COLO668 (cell line): ENCODE results near the gene TUSC2.
A peak's percentile ranks its signal among the peaks of the same experiment; 100 is the strongest.

Experiments
- DNase-seq: peaks from one replicate; lab custom pipeline; 2025; ENCODE audit not compliant: unreplicated experiment; lab: John Stamatoyannopoulos, UW

TUSC2 gene

DNA sequence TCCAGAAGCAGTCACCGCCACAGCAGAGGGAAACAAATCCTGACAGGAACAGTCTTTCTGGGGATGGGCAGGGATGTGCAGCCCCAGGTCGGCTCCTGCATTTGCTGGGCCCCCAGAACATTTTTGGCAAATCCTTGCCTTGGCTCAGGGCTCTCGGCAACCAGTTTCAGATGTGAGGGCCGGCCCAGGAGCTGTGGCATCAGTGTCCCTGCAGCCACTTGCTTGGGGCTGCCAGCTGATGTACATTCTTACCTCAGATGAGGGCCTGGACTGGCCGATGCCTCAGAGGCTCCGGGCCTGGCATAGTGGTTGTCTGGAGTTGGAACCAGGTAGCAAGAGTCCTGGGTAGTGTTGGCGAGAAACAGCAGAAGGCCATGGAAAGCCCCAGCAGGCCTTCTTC is 26.8 kb upstream of the TUSC2 start:
- no peak for DNase-seq

DNA sequence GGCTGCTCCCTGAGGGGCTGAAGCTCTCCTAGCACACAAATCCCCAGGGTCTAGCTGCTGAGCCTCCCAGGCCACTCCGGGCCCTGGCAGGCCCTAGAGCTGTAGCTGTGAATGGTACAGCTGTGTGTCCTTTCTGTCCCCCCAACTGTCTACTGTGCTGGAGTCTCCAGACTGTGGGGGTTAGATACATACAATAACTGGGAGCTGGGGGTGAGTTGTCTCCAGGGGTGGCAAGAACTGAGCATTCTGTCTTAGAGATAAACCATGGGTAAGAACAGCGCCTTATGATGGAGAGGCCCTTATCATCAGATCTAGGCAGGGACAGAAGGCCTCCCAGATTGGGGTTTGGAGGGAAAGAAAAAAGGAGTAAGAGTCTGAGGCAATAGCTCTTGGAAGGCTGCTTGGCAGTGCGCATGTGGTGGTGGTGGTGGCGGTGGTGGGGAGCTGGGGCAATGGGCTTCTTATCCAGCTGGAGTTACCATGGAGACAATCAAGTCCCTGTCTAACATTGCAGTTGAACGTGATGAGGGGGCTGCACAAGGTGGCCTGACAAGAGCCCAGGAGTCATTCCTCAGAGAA is 26.3 kb upstream of the TUSC2 start:
- DNase-seq: no peak

DNA sequence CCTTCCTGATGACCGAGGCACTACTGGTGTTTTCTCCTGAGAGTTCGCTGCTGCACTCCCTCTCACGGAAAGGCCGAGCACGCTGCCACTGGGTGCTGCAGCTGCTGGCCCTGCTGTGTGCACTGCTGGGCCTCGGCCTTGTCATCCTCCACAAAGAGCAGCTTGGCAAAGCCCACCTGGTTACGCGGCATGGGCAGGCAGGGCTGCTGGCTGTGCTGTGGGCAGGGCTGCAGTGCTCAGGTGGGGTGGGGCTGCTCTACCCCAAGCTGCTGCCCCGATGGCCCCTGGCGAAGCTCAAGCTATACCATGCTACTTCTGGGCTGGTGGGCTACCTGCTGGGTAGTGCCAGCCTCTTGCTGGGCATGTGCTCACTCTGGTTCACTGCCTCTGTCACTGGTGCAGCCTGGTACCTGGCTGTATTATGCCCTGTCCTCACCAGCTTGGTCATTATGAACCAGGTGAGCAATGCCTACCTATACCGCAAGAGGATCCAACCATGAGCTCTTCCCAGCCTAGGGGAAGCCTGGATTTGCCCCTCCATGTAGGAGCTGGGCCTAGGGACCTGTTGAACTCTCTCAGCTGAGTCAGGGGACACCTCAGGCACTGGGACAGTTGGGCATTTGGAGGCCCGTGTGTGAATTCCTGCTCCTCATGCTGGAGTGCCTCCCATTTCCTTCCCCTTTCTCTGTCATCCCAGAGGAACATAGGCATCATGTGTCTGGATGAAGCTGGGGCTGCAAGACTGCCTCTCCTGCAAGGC is 25.4 kb upstream of the TUSC2 start:
- no peak for DNase-seq

DNA sequence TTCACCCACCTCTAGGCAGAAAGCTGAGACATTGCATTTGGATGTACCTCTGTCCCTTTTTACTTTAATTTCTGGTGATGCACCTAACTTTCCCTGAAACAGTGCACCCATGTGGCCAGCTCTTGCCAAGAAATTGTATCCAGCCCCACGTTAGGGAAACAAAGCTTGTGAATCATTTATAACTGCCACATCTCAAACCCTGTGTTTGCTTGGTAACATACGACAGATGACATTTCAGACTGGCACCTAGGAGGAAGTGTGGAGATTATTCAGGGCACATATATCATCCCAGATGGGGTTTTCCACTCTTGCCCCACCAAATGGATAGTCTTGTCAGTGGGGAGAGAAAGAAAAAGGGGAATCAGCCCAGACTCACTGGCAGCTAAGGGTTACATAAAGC is 24.8 kb upstream of the TUSC2 start:
- DNase-seq: peak; percentile 8

DNA sequence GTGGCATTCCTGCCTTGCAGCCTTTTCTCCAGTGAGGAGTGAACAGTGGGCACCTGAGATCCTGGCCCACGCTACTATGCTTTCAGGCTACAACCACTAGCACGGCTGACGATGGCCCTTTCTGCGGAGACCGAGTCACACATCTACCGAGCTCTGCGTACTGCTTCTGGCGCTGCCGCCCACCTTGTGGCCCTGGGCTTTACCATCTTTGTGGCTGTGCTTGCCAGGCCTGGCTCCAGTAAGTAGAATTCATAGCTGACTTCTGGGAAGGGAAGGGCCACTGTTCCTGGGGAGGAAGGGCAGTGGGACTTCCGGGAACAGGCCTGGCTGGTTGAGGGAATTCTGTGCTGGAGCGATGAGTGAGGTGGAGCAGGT is 23.3 kb upstream of the TUSC2 start:
- DNase-seq: peak; percentile 25

DNA sequence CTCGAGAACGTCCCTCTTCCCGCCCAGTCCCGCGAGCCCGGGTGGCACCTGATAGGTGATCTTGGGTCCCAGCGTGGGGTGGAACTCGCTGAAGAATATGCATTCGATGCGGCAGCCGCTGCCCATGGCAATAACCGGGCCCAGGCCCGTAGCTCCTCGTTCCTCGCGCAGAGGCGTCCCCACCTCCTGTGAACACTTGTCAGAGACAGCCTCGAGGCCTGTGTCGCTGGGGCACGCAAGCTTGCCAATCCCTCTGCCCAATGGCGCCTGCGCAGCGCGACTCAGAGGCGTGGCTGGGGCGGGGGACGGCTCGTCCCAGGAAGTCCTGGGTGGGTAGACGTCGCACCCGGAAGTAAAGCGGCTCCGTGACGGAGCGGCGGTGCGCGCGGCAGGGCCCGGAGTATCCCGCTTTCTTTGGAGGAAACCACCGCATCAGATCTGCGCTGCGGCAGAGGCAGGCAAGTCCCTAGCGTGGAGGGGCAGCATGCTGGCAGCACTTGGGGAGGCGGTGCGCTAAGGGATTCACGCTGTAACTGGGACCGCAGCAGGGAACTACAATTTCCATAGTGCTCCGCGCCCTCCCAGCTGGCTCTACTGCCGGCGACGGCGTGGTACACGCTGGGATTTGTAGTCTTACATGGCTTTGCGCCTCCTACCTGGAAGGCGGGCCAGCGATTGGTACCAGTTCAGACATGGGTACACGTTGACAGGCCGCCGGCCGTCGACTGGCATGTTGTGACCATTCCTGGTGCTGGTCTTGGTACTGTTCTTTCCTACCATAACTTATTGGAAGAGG is 22.7 kb upstream of the TUSC2 start, which contains the start of the genes CYB561D2 and NPRL2:
Gene CYB561D2 (plus strand): TSS at position 336 of the 796 bp plus-strand sequence. CDS start 572 bp downstream, outside the sequence.
Gene NPRL2 (minus strand): TSS at position 249 of the 796 bp plus-strand sequence. CDS start 123 bp downstream, at position 126.
- DNase-seq: peak; percentile 90

GRCh38 chr3:50350213-50350526 is 22.1 kb upstream of the TUSC2 start:
- no peak for DNase-seq

GRCh38 chr3:50347187-50347813 is 19.3 kb upstream of the TUSC2 start:
- DNase-seq: peak; percentile 56

DNA sequence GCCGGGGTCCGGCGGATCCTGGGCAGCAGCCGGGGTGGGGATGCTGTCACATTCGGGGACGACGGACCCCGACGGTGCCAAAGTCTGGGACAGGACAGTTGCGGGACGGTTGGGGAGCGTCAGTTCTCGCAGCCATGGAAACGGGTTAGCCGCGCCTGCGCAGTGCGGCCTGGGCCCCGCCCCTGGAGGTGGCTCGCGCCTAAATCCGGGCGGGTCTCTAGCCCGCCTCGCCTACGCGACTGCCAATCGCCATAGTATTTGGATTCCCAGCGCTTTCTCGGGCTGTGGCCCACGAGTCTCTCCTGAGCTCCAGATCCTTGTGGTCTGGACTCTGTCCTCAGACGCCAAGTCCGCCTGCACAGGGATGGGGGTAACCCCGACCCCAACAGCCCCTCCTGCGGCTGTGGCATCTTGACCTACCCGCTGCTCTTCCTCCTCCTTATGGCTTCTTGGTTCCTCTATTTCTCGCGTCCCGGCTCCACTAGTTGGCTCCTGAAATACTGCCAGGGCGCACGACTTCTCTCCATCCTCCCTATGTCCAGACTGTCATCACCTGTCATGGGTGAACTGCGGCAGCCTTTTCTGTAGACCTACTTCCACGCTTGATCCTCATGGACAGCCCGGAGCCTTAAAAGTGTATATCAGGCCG is 17.7 kb upstream of the TUSC2 start, which contains the start of gene ZMYND10:
Gene ZMYND10 (minus strand): TSS at position 147 of the 649 bp plus-strand sequence. CDS start 153 bp downstream, outside the sequence.
- no peak for DNase-seq

- DNase-seq: no peak
Measured at GRCh38 chr3:50345008-50345407, 17.0 kb upstream of the TUSC2 start.

DNA sequence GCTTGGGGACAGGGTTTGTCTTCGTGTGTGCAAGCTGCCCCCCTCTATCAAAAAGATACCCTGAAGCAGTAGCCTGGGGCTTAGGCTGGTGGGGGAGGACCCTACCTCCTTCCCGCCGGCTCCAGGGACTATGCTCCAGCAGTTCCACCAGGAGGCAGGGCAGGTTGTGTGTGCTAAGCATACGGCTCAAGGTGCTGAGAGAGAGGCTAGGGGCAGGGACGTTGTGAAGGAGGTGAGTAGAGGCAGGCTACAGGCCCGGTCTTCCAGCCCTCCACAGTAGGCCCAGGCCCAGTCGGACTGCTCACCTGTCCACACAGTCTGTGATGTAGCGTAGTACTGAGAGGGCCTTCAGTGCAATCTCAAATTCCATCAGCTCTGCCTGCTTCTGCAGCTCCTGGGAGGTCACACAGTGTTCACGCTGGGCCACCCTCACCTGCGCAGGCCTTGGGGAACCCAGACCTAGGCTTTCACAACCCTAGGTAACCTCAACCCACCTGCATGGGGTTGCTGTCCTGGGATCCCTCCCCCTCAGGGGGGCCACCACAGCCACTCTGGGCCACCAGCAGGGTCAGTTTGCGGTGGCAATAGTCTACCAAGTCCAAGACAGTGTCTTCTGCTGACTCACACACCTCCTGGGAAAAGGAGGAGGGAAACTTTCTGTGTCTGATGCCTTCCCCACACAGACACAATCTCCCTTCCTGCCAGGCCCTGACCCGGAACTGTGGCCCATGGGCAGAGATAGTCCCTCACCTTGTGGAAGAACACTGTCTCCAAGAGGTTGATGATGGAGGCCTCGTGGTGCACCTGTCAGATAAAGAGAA is 15.0 kb upstream of the TUSC2 start:
- no peak for DNase-seq

- DNase-seq: no peak
Measured at GRCh38 chr3:50341996-50342650, 14.1 kb upstream of the TUSC2 start.

DNA sequence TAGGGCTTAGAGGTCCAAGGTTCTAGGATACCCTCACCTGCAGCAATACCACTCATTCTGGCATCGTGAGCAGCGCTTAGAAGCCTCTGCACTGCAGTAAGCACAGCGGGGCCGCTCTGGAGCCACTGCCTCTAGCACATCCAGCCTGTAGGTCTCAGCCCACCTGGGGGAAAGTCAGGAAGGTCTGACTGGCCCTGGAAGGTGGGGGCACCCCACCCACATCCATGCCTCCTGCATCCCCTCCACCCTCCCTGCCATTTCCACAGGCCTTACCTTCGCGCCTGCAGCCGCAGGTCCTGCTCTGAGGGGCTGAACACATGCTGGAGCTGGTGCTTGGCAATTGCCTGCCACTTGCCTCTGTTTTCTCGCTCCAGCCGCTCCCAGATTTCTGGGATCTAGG is 13.5 kb upstream of the TUSC2 start:
- no peak for DNase-seq

GRCh38 chr3:50340448-50341329 is 12.7 kb upstream of the TUSC2 start, which contains the start of gene RASSF1:
Gene RASSF1, minus strand, starts transcription at chr3:50340836. Its CDS starts 31 bp downstream, at chr3:50340805.
- DNase-seq: no peak

- no peak for DNase-seq
Measured at GRCh38 chr3:50340147-50340447, 12.1 kb upstream of the TUSC2 start.

DNA sequence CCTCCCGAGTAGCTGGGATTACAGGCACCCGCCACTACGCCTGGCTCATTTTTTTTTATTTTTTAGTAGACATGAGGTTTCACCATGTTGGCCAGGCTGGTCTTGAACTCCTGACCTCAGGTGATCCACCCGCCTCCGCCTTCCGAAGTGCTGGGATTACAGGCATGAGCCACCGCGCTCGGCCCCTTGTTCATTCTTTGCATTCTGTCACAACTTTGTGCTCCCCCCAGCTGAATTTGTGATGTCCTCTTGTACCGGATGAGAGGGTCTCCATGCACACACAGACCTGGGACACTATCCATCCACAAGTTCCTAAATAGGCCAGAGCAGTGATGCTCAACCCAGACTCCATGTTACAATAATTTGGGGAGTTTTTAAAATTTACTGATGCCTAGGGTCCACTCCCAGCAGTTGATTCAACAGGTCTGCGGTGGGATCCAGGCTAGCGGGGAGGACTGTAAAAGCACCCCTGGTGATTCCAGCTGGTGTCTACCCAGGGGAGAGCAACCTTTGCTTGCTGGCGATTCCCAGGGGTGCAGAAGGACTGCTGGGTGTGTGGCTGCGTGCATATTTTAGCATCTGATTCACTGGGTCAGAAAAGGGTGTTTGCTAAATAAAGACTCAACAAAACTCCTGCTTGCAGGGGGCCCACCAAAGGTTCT is 11.6 kb upstream of the TUSC2 start:
- DNase-seq: no peak

GRCh38 chr3:50338965-50339364 is 10.9 kb upstream of the TUSC2 start:
- DNase-seq: no peak
